ENCODE measurements around the gene RAB1B.
"Not testable (repeated sequence)": the region's sequence is repeated elsewhere in the genome, so short reads cannot be mapped to it uniquely, and the experiment has no call there.

RAB1B gene

DNA sequence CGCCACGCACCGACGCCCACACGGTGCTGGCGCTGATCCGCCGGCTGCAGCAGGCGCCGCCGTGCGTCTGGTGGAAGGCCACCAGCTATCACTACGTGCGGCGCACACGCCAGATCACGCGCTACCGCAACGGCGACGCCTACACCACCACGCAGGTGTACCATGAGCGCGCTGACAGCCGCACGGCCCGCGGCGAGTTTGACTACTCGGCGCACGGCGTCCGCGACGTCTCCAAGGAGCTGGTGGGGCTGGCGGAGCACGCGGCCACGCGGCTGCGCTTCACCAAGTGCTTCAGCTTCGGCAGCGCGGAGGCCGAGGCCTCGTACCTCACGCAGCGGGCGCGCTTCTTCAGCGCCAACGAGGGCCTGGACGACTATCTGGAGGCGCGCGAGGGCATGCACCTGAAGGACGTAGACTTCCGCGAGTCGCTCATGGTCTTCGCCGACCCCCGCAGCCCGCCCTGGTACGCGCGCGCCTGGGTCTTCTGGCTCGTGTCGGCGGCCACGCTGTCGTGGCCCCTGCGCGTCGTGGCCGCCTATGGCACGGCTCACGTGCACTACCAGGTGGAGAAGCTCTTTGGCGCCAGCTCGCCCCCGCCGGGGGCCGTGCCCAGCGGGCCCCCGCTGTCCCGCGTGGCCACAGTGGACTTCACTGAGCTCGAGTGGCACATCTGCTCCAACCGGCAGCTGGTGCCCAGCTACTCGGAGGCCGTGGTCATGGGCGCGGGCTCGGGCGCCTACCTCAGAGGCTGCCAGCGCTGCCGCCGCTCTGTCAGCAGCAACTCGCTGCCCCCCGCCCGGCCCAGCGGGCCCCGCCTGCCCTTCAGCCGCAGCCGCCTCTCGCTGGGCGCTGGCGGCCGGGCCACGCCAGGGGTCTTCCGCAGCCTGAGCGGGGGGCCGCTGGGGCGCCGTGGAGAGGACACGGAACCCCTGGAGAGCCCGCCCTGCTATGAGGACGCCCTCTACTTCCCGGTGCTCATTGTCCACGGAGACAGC is 26.5 kb downstream of the RAB1B start:
- in situ Hi-C loops (cut with MboI; ENCODE audit: low sequenced_read_pairs): no loop called here

GRCh38 chr11:66297610-66298009 is 29.2 kb downstream of the RAB1B start:
- in situ Hi-C loops (cut with MboI; ENCODE audit: low sequenced_read_pairs): no loop called here

GRCh38 chr11:66299186-66299585 is 30.7 kb downstream of the RAB1B start:
- in situ Hi-C loops (cut with MboI; ENCODE audit: low sequenced_read_pairs): no loop called here

DNA sequence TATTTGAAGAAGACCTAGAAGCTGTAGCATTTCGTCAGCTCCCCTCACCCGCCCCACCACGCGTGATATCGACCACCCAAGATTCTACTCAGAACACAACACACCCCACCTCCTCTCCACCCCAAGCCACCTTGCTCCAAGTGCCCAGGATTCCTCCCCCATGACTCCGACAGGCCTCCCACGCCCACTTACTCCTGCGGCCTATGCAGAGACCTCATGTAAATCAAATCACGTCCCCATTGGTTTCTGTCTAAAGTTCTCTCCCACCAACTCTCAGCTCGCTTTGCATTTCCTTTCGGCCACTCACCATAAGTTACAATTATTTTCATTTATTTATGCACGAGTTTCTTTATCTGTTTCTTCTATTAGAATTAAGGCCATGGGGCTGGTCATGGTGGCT is 34.2 kb downstream of the RAB1B start:
- in situ Hi-C loops (cut with MboI; ENCODE audit: low sequenced_read_pairs): no loop called here

DNA sequence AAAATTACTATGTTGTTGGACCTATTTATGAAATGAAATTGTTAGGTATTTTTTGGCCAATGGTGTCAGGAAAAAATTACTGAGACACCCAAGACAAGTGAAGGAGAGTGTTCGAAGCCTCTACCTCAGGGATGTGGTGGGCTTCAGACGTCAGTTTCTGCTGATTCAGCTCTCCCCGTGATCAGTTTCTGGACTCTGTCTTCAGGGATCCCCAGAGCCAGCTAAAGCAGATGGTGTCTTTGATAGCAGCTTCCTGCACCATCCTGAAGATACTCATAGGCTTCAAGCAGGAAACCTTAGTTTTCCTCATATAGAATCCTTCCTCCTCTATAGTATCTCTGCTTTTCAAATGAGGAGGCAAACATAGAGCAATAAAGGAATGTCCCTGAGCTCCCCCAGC is 41.0 kb downstream of the RAB1B start:
- in situ Hi-C loops (cut with MboI; ENCODE audit: low sequenced_read_pairs): no loop called here

GRCh38 chr11:66310324-66310723 is 41.9 kb downstream of the RAB1B start:
- in situ Hi-C loops (cut with MboI; ENCODE audit: low sequenced_read_pairs): no loop called here

DNA sequence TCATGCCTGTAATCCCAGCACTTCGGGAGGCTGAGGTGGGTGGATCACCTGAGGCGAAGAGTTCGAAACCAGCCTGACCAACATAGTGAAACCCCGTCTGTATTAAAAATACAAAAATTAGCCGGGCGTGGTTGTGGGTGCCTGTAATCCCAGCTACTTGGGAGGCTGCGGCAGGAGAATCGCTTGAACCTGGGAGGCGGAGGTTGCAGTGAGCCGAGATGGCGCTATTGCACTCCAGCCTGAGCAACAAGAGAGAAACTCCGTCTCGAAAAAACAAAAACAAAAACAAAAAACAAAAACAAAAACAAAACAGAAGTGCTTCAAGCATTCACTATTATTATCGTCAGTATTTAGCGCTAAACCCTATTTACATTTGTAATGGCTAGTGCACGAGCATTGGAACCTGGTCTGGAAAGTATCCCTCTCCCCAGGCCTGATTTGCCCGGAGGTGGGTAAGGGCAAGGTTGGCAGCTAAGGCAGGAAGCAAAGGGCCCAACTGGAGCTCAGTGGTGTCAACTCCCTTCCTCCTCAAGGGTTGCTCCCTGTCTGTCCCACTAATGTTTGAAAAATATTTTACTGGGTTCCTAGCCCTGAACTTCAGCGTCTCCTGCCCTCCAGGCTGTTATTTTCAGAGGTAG is 42.5 kb downstream of the RAB1B start:
- in situ Hi-C loops (cut with MboI; ENCODE audit: low sequenced_read_pairs): not testable (repeated sequence)

DNA sequence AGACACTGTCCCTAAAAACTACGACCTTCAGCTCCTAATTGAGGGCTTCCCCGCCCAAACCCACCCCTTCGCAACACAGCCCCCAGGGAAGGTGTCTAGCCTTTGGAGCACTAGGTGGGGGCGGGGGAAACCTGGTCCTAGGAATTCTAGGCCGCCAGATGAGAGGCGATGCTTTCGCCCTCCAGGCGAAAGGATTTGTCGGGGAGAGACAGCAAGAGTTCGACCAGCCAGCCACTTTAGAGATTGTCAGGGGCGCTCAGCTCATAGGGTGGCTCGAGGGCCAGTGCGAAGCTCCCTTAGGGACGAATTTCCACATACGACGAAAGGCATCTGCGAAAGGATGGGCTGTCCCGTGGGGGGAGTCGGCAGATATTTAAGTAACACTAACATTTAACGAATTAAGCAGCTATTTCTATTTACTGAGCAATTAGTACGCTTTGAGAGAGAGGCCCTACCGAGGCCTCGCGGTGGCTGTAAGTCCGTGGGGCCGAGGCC is 43.1 kb downstream of the RAB1B start:
- in situ Hi-C loops (cut with MboI; ENCODE audit: low sequenced_read_pairs): no loop called here

DNA sequence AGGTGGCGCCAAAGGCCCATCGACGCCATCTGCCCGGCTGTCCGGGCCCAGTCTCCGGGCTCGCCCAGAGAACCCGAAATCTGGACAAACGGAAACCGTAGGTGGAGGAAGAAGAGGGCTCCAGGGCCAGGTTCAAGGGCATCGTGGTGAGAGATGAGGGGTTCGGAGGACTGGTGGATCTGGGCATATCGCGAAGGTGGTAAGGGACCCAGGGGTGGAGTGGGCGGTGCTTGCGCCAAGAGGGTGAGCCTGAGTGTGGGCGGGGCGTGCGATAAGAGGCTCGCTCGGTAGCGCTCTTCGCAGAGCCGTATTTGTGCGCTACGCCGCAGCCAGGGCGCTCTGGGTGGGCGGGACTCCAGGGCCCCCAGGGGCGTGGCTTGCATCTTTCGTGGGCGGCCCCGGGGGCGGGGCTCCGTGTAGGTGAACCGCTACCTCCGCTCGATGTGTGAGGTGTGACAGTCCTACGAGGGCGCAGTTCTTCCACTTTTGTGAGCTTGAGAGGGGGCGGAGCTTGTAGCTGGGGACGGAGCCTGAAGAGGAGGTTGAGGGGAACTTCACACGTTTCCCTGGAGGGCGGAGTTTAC is 43.6 kb downstream of the RAB1B start:
- in situ Hi-C loops (cut with MboI; ENCODE audit: low sequenced_read_pairs): no loop called here

DNA sequence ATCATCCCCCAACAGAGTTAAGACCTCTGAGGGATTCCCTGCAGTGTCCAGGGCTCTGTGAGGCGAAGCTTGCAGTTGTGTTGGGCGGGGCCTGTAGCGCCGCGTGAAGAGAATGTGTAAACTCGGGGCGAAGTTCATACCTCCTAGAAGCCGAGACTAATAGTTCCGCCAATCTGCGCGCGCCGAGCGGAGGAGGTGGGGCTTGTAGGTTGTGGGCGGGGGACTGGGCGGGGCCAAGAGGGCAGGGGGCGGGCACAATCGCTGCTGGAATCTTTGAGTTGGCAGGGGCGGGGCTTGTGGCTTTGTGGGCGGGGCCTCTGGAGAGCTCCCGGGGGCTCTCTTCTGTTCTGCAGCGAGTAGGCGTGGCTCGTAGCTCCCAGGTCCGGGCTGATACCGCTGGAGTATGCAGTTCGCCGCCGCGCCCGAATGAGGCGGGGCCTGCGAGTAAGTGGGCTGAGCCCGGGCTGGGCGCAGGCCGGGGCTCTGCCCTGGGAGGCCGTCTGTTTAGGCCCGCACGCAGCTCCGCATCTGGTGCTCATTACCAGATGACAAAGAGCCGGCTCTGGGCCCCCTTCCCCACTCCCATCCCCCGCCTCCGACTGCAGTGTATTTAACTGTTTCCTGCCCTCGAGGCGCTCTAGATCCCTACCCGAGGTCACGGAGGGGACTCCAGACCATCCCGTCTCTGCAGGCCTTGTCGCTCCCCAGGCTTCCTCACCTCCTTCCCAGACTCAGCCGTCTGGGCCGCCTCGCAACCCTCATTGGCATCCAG is 44.3 kb downstream of the RAB1B start:
- in situ Hi-C loops (cut with MboI; ENCODE audit: low sequenced_read_pairs): no loop called here

DNA sequence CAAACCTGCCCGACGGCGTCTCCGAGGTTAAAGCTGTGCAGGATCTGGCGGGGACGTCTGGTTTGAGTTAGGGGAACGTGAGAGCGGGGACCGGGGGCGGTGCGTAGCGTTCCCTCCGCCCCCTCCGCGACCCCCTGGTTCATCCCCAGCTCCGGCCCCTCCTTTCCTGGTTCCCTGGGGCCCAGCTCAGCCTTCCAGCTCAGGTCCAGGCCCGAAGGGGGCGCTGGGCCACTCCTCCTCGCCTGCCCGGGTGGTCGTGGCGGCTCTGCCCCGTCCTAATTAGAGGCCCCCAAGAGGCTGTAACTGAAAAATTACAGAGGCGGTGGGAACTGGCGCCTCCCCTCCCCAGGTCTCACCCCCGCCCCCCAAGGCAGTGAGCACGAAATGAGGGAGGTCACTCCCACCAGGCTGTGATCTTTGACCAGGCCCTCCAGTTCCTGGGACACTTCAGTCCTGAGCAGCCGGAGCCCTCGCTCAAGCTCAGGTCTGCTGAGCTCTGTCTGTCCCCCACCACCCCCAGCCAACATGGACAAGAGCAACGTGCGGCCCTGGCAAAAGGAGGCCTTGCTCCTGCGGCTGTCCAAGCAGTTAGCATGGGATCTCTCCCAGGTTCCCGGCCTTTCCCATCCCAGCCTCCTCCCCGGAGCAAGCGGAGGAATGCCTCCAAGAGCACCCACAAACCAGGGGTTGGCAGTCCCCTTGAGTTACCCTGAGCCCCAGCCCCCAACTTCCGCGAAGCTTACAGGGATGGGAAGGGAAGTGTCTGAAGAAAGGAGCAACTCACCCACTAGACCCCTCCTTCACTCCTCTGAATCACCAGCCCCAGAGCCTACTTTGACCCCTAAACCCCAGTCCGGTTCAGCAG is 45.1 kb downstream of the RAB1B start:
- in situ Hi-C loops (cut with MboI; ENCODE audit: low sequenced_read_pairs): no loop called here

DNA sequence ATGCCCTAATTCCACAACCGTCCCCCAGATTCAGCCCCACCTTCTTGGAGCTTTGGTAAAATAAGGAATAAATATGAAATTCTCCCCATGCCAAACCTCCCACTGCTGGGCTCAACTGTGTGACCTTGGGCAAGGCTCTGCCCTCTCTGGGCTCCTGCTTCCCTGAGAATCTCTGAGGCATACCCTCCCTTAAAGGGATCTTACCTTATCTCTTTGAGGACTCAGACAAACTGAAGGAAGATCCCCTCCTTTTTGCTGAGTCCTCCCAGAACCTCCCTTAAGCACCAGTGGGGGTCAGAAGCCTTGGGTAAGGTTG is 45.7 kb downstream of the RAB1B start:
- in situ Hi-C loops (cut with MboI; ENCODE audit: low sequenced_read_pairs): no loop called here

GRCh38 chr11:66314561-66315497 is 46.4 kb downstream of the RAB1B start:
- in situ Hi-C loops (cut with MboI; ENCODE audit: low sequenced_read_pairs): no loop called here

DNA sequence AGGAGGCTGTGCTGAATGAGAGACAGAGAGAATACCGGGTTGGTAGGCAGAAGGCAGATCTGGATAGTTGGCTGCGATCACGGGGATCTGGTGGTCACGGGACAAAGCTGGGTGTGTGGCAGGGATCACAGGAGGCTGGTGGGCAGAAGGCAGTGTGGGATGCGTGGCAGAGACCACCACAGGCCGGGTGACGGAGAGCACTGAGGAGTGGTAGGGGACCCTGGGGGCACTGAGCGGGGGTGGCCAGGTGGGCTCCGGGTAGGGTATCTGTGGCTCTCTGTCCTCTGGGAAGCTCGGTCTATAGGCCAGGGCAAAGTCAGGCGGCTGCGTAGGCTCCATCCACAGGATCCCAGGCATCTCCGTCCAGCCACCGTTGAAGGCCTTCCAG is 47.1 kb downstream of the RAB1B start:
- in situ Hi-C loops (cut with MboI; ENCODE audit: low sequenced_read_pairs): no loop called here

GRCh38 chr11:66315921-66316811 is 47.7 kb downstream of the RAB1B start:
- in situ Hi-C loops (cut with MboI; ENCODE audit: low sequenced_read_pairs): no loop called here

- in situ Hi-C loops (cut with MboI; ENCODE audit: low sequenced_read_pairs): no loop called here
Measured at GRCh38 chr11:66316849-66317251, 48.4 kb downstream of the RAB1B start, which contains the start of gene CD248. CD248 (minus strand) TSS chr11:66317044; CDS start chr11:66317027, 17 bp downstream.

DNA sequence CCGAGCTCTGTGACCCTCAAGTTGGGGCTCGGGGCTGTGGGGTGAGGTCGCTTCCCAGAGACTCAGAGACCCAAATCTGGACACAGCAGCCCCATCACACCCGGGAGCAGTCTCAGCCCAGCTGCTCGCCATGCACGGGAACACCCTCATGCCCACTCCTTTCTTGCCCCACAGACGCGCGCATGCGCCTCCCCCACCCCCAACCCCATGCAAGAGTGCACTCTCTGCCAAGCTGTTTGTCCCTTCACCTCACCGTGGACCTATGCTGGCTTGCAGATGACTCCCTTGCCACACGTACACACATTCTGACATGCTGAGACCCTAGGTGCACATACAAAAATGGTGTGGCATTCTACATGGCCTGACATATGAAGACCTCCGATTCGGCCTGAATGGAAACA is 48.9 kb downstream of the RAB1B start:
- in situ Hi-C loops (cut with MboI; ENCODE audit: low sequenced_read_pairs): no loop called here

Measured in hTERT RPE-1 (cell line).